IMR-90 (cell line): ENCODE data around the gene SCCPDH. TPM values are rescaled to one million over a fixed set of nuclear protein-coding genes. Genes with fewer than 3 reads are reported as not detected.

Experiments used
- ATAC-seq: fragments of 200-7000 bp; cut with Tn5 transposase; 2 replicates; pipeline ENCODE4 v1.9.1; 2020; ENCODE audit warnings: low read depth, mild to moderate bottlenecking, moderate library complexity
- BruUV-seq: library from RNA; stranded (reverse); fragments of 400-500 nt; replicated peaks from 2 replicates; lab custom pipeline; 2021; lab: Mats Ljungman, UMichigan
- CTCF ChIA-PET: fragments of 300-600 bp; formaldehyde crosslinking; extraction: SDS; loops from one replicate; lab custom pipeline; 2021; ENCODE audit warnings: antibody characterized with exemption; lab: Yijun Ruan, JAX
- POLR2A ChIA-PET: fragments of 300-600 bp; sonication (Branson Sonifier 250); formaldehyde crosslinking; loops from one replicate; lab custom pipeline; 2022; ENCODE audit warnings: antibody characterized with exemption; ENCODE audit not compliant: unreplicated experiment; lab: Charles Lee
- DNase-seq: peaks from one replicate; pipeline ENCODE4 v3.0.0; 2013
- H2AFZ ChIP-seq: replicated peaks from 2 replicates; pipeline ENCODE3; 2013; ENCODE audit warnings: low read length, mild to moderate bottlenecking; ENCODE audit not compliant: poor library complexity
- H2AK5ac ChIP-seq: 2 replicates; pipeline ENCODE4 v1.6.1; 2013; ENCODE audit warnings: low read depth, low read length, inconsistent platforms
- H2AK9ac ChIP-seq: replicated peaks from 2 replicates; pipeline ENCODE3; 2013; ENCODE audit warnings: mild to moderate bottlenecking, low read depth, low read length, moderate library complexity; ENCODE audit not compliant: poor library complexity
- H2BK120ac ChIP-seq: 2 replicates; pipeline ENCODE4 v1.6.1; 2013; ENCODE audit warnings: low read depth, low read length, inconsistent platforms
- H2BK15ac ChIP-seq: 3 replicates; pipeline ENCODE4 v1.6.1; 2013; ENCODE audit warnings: low read depth, low read length, inconsistent platforms
- H2BK20ac ChIP-seq: 2 replicates; pipeline ENCODE4 v1.6.1; 2013; ENCODE audit warnings: low read depth, mild to moderate bottlenecking, inconsistent platforms, low read length, moderate library complexity
- H2BK5ac ChIP-seq: 2 replicates; pipeline ENCODE4 v1.6.1; 2013; ENCODE audit warnings: mild to moderate bottlenecking, low read depth, low read length, inconsistent platforms; ENCODE audit not compliant: poor library complexity, severe bottlenecking
- H3K14ac ChIP-seq: replicated peaks from 2 replicates; pipeline ENCODE4 v1.6.1; 2013; ENCODE audit warnings: low read depth, low read length, inconsistent platforms
- H3K18ac ChIP-seq: 2 replicates; pipeline ENCODE4 v1.6.1; 2013; ENCODE audit warnings: low read depth, low read length, control low read depth
- H3K23ac ChIP-seq: 2 replicates; pipeline ENCODE4 v1.6.1; 2013; ENCODE audit warnings: low read depth, low read length, inconsistent platforms
- H3K27ac ChIP-seq: 2 replicates; pipeline ENCODE4 v1.5.1; 2013; ENCODE audit warnings: mild to moderate bottlenecking, control low read depth, low read length; ENCODE audit not compliant: insufficient read depth
- H3K27me3 ChIP-seq: 2 replicates; pipeline ENCODE4 v1.6.1; 2013; ENCODE audit warnings: low read length; ENCODE audit not compliant: control insufficient read depth, insufficient read depth
- H3K36me3 ChIP-seq: 2 replicates; pipeline ENCODE4 v1.6.1; 2013; ENCODE audit warnings: low read length, mixed read lengths; ENCODE audit not compliant: control insufficient read depth, insufficient read depth
- H3K4ac ChIP-seq: 2 replicates; pipeline ENCODE4 v1.6.1; 2013; ENCODE audit warnings: low read depth, low read length, inconsistent platforms
- H3K4me1 ChIP-seq: 2 replicates; pipeline ENCODE4 v1.6.1; 2013; ENCODE audit warnings: low read length, mixed read lengths; ENCODE audit not compliant: control insufficient read depth, insufficient read depth
- H3K4me2 ChIP-seq: 2 replicates; pipeline ENCODE4 v1.6.1; 2013; ENCODE audit warnings: low read depth, mild to moderate bottlenecking, control low read depth, low read length, moderate library complexity
- H3K4me3 ChIP-seq: 2 replicates; pipeline ENCODE4 v1.5.1; 2013; ENCODE audit warnings: low read depth, mild to moderate bottlenecking, control low read depth, low read length, moderate library complexity; ENCODE audit not compliant: insufficient read depth
- H3K56ac ChIP-seq: 2 replicates; pipeline ENCODE4 v1.6.1; 2013; ENCODE audit warnings: low read length, inconsistent platforms; ENCODE audit not compliant: insufficient read depth; ENCODE audit errors: extremely low read depth
- H3K79me1 ChIP-seq, 2 experiments: 2 replicates each; pipeline ENCODE4 v1.6.1; 2013; ENCODE audit warnings: low read length in 2 of 2, inconsistent platforms in 1 of 2, low read depth in 1 of 2
- H3K9ac ChIP-seq: 2 replicates; pipeline ENCODE4 v1.6.1; 2013; ENCODE audit warnings: low read depth, low read length, control low read depth
- H3K9me1 ChIP-seq: 2 replicates; pipeline ENCODE4 v1.6.1; 2013; ENCODE audit warnings: low read length, inconsistent platforms; ENCODE audit not compliant: insufficient read depth
- H3K9me3 ChIP-seq: 2 replicates; pipeline ENCODE4 v1.6.1; 2013; ENCODE audit warnings: low read length; ENCODE audit not compliant: control insufficient read depth, insufficient read depth
- H4K20me1 ChIP-seq: 2 replicates; pipeline ENCODE4 v1.6.1; 2013; ENCODE audit warnings: low read length, inconsistent platforms; ENCODE audit not compliant: insufficient read depth
- H4K5ac ChIP-seq: 2 replicates; pipeline ENCODE4 v1.6.1; 2013; ENCODE audit warnings: mild to moderate bottlenecking, low read depth, low read length, control low read depth
- H4K8ac ChIP-seq, 2 experiments: 2 replicates each; pipeline ENCODE4 v1.6.1; 2013; ENCODE audit warnings: low read depth in 2 of 2, low read length in 2 of 2, control low read depth in 1 of 2, inconsistent platforms in 1 of 2
- H4K91ac ChIP-seq: 2 replicates; pipeline ENCODE4 v1.6.1; 2013; ENCODE audit warnings: low read depth, low read length, inconsistent platforms; ENCODE audit not compliant: insufficient read depth
- CEBPB ChIP-seq: IDR thresholded peaks from 2 replicates; pipeline ENCODE4 v1.6.1; 2012; ENCODE audit warnings: low read depth, low read length, improper control_type of control experiment
- CHD1 ChIP-seq: IDR thresholded peaks from 2 replicates; pipeline ENCODE4 v1.6.1; 2012; ENCODE audit warnings: low read depth, low read length, improper control_type of control experiment
- FOS ChIP-seq: fragments of 150-350 bp; IDR thresholded peaks from 2 replicates; pipeline ENCODE4 v1.6.1; 2016; ENCODE audit warnings: low read depth, low read length
- MXI1 ChIP-seq: IDR thresholded peaks from 2 replicates; pipeline ENCODE4 v1.6.1; 2012; ENCODE audit warnings: low read depth, mild to moderate bottlenecking, low read length, moderate library complexity, borderline replicate concordance
- NFE2L2 ChIP-seq: fragments of 150-350 bp; IDR thresholded peaks from 2 replicates; pipeline ENCODE4 v1.6.1; 2016; ENCODE audit warnings: low read depth, mild to moderate bottlenecking, low read length
- POLR2A ChIP-seq: IDR thresholded peaks from 2 replicates; pipeline ENCODE4 v1.6.1; 2012; ENCODE audit warnings: mild to moderate bottlenecking, low read depth, low read length
- RAD21 ChIP-seq: IDR thresholded peaks from 2 replicates; pipeline ENCODE4 v1.6.1; 2012; ENCODE audit warnings: low read length, improper control_type of control experiment
- RCOR1 ChIP-seq: IDR thresholded peaks from 2 replicates; pipeline ENCODE4 v1.6.1; 2012; ENCODE audit warnings: mild to moderate bottlenecking, low read length, improper control_type of control experiment; ENCODE audit not compliant: insufficient replicate concordance
- RFX5 ChIP-seq: IDR thresholded peaks from 2 replicates; pipeline ENCODE4 v1.8.0; 2012; ENCODE audit warnings: low read depth, mild to moderate bottlenecking, low read length, moderate library complexity
- SMC3 ChIP-seq: fragments of 150-350 bp; IDR thresholded peaks from 2 replicates; pipeline ENCODE4 v1.6.1; 2016; ENCODE audit warnings: low read depth, mild to moderate bottlenecking, antibody characterized with exemption, low read length, moderate library complexity
- WGBS, 2 experiments: methylation state at CpG; one replicate each; pipeline versions ENCODE4 v1.1.5 to v1.1.7; 2013; ENCODE audit warnings: missing lambda C conversion rate in 2 of 2; ENCODE audit not compliant: insufficient read length in 1 of 2; ENCODE audit errors: extremely low coverage in 2 of 2; 5-methylcytosine and 5-hydroxymethylcytosine counted together
- dilution Hi-C: fragments of 300-500 bp; cut with HindIII; formaldehyde crosslinking; loops from one replicate; pipeline ENCODE4 v1.14.3; 2018; ENCODE audit warnings: low sequenced_read_pairs; ENCODE audit not compliant: unreplicated experiment
- in situ Hi-C: fragments of 300-500 bp; cut with MboI; formaldehyde crosslinking; loops from 3 replicates; pipeline ENCODE4 v1.14.3; 2019; ENCODE audit warnings: low sequenced_read_pairs, inconsistent platforms, mixed read lengths
- intact Hi-C: fragments of 100-400 bp; cut with micrococcal nuclease; formaldehyde crosslinking; loops from 2 replicates; pipeline ENCODE4 v1.10.0; 2022
- polyA plus RNA-seq, 3 experiments: library from polyadenylated mRNA; depleted of rRNA; stranded (reverse); fragments of >200 nt; gene quantifications; 2 replicates each; pipeline ENCODE4 v1.2.3, GENCODE V29; 2012; ENCODE audit warnings: low replicate concordance in 1 of 3
- total RNA-seq: library from RNA; depleted of rRNA; stranded (reverse); fragments of >200 nt; gene quantifications from 2 replicates; pipeline ENCODE4 v1.2.3, GENCODE V29; 2012
- TF ChIP-seq, protein P1 (sequence below): fragments of 150-350 bp; IDR thresholded peaks from 2 replicates; pipeline ENCODE4 v1.6.1; 2016; ENCODE audit warnings: low read depth, mild to moderate bottlenecking, low read length, moderate library complexity, borderline replicate concordance
- TF ChIP-seq, protein P2 (sequence below): conservative IDR thresholded peaks from 2 replicates; pipeline ENCODE4 v1.5.1; 2012; ENCODE audit warnings: mild to moderate bottlenecking, low read depth, low read length, improper control_type of control experiment
- TF ChIP-seq, protein P3 (sequence below): fragments of 150-350 bp; IDR thresholded peaks from 2 replicates; pipeline ENCODE4 v1.6.1; 2017; ENCODE audit warnings: mild to moderate bottlenecking, antibody characterized with exemption, low read length, low read depth

Gene SCCPDH
- total and polyA plus RNA-seq, 2 of the 4 experiments (the other 2 are of a cell fraction), result 26.9 to 37.8 TPM

DNA sequence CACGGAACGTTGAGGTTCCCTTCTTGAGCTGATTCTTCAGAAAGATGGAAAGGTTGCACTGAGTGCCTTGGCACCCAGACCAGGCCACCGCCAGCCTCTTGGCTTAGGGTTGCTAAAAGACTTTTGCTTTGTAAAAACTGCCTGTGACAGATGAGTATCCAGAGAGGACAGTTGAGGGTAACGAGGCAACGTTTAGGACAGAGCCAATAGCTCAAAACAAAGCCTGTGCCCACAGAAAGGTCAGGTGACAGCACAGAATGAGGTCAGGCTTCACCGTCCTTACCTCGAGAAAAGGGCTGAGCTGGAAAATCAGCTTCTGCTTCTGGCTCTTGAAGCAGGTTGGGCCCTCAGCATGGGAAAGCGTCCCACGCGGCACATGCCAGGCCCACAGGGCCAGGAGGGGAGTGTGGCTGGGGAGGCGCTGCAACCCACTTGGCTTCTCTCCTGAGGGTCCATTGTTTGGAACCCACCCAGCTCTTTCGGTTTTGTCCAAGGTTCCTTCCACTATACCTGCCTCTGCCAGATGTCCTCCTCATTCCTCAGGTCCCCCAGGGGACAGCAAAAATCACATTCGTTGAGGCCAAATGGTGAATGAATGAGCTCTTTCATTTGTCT, 55.5 kb downstream of the SCCPDH start:
- intact Hi-C loops (no loop called here), dilution Hi-C loops (no loop called here), in situ Hi-C loops (no loop called here)
- Histone ChIP-seq H3K9me3 (peaks cover 1% of the 10 kb centered on the region; the same call in 1 of the 2 replicates), H3K9ac (no peak overlapping the region), H2AK9ac (no peak overlapping the region), H4K91ac (no peak overlapping the region), H2AFZ (no peak overlapping the region), H2BK20ac (no peak overlapping the region), H3K27ac (no peak overlapping the region), H2BK5ac (no peak overlapping the region), H3K4me1 (peaks cover 5% of the 10 kb centered on the region; the same call in 1 of the 2 replicates), H2BK15ac (no peak overlapping the region), H3K27me3 (no peaks in the 10 kb centered on the region), H3K14ac (no peak overlapping the region), H3K23ac (no peak overlapping the region), H3K79me1 (no peaks in the 10 kb centered on the region), H2AK5ac (no peak overlapping the region), H3K56ac (no peak overlapping the region), H4K20me1 (no peaks in the 10 kb centered on the region; the same call in 1 of the 2 replicates), H3K4ac (no peak overlapping the region), H4K5ac (no peak overlapping the region), H3K9me1 (no peaks in the 10 kb centered on the region), H3K4me2 (no peak overlapping the region), H2BK120ac (no peak overlapping the region), H3K18ac (no peak overlapping the region), H3K36me3 (peaks cover 26% of the 10 kb centered on the region), H4K8ac (no peak overlapping the region), H3K4me3 (no peak overlapping the region)
- WGBS, 2 experiments, result 100% methylated on average over 5 of the region's 13 CpGs; no CpG with 5 or more reads in 1 of the 2 experiments
- no peak for ATAC-seq
- CTCF ChIA-PET, result no interaction called here
- no peak for DNase-seq
- TF ChIP-seq CHD1, result no peak
- TF ChIP-seq RFX5, result no peak
- TF ChIP-seq MXI1, result no peak
- TF ChIP-seq SMC3, result no peak
- TF ChIP-seq FOS, result no peak
- no peak for TF ChIP-seq POLR2A
- no peak for TF ChIP-seq NFE2L2
- TF ChIP-seq RCOR1, result no peak
- TF ChIP-seq RAD21, result no peak
- TF ChIP-seq, protein P1, sequence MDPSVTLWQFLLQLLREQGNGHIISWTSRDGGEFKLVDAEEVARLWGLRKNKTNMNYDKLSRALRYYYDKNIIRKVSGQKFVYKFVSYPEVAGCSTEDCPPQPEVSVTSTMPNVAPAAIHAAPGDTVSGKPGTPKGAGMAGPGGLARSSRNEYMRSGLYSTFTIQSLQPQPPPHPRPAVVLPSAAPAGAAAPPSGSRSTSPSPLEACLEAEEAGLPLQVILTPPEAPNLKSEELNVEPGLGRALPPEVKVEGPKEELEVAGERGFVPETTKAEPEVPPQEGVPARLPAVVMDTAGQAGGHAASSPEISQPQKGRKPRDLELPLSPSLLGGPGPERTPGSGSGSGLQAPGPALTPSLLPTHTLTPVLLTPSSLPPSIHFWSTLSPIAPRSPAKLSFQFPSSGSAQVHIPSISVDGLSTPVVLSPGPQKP, result no peak
- TF ChIP-seq, protein P2, sequence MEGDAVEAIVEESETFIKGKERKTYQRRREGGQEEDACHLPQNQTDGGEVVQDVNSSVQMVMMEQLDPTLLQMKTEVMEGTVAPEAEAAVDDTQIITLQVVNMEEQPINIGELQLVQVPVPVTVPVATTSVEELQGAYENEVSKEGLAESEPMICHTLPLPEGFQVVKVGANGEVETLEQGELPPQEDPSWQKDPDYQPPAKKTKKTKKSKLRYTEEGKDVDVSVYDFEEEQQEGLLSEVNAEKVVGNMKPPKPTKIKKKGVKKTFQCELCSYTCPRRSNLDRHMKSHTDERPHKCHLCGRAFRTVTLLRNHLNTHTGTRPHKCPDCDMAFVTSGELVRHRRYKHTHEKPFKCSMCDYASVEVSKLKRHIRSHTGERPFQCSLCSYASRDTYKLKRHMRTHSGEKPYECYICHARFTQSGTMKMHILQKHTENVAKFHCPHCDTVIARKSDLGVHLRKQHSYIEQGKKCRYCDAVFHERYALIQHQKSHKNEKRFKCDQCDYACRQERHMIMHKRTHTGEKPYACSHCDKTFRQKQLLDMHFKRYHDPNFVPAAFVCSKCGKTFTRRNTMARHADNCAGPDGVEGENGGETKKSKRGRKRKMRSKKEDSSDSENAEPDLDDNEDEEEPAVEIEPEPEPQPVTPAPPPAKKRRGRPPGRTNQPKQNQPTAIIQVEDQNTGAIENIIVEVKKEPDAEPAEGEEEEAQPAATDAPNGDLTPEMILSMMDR, result no peak
- TF ChIP-seq CEBPB, result no peak
- TF ChIP-seq, protein P3, sequence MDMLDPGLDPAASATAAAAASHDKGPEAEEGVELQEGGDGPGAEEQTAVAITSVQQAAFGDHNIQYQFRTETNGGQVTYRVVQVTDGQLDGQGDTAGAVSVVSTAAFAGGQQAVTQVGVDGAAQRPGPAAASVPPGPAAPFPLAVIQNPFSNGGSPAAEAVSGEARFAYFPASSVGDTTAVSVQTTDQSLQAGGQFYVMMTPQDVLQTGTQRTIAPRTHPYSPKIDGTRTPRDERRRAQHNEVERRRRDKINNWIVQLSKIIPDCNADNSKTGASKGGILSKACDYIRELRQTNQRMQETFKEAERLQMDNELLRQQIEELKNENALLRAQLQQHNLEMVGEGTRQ, result no peak
- no TSS peak for BruUV-seq
- POLR2A ChIA-PET, result no interaction called here
